NCI-H1930 (cell line): ENCODE measurements around the gene TM9SF2.
"Not testable (repeated sequence)": the region's sequence is repeated elsewhere in the genome, so short reads cannot be mapped to it uniquely, and the experiment has no call there.

ENCODE experiments used
- DNase-seq, 2 experiments: peaks; one replicate each; lab custom pipeline; 2025; lab: John Stamatoyannopoulos, UW

TM9SF2 gene

GRCh38 chr13:99501184-99501847, at the start of gene TM9SF2:
TM9SF2 (plus strand) TSS chr13:99501472; CDS start chr13:99501607, 135 bp downstream.
- DNase-seq = peak; percentile 93 to 99

GRCh38 chr13:99454518-99455183, 46.6 kb upstream of the TM9SF2 start:
- DNase-seq = no peak

GRCh38 chr13:99459099-99459850, 42.0 kb upstream of the TM9SF2 start:
- no peak for DNase-seq

- DNase-seq = not testable (repeated sequence)
Observed at GRCh38 chr13:99460802-99461201, 40.5 kb upstream of the TM9SF2 start.

GRCh38 chr13:99463646-99464397, 37.5 kb upstream of the TM9SF2 start:
- DNase-seq = no peak

- no peak for DNase-seq
Observed at GRCh38 chr13:99464441-99464949, 36.8 kb upstream of the TM9SF2 start.

- DNase-seq = no peak
Observed at GRCh38 chr13:99465454-99465853, 35.8 kb upstream of the TM9SF2 start.

GRCh38 chr13:99467764-99468163, 33.5 kb upstream of the TM9SF2 start:
- DNase-seq = no peak

GRCh38 chr13:99469041-99469440, 32.2 kb upstream of the TM9SF2 start:
- no peak for DNase-seq

GRCh38 chr13:99470027-99470426, 31.2 kb upstream of the TM9SF2 start:
- DNase-seq = no peak

GRCh38 chr13:99471221-99472121, 29.8 kb upstream of the TM9SF2 start:
- no peak for DNase-seq

GRCh38 chr13:99472122-99472440, 29.2 kb upstream of the TM9SF2 start:
- no peak for DNase-seq

- no peak for DNase-seq
Observed at GRCh38 chr13:99473515-99473914, 27.8 kb upstream of the TM9SF2 start.

- DNase-seq = no peak
Observed at GRCh38 chr13:99476648-99477047, 24.6 kb upstream of the TM9SF2 start.

GRCh38 chr13:99477493-99477892, 23.8 kb upstream of the TM9SF2 start:
- no peak for DNase-seq

GRCh38 chr13:99481366-99481765, 19.9 kb upstream of the TM9SF2 start:
- no peak for DNase-seq

GRCh38 chr13:99484473-99484872, 16.8 kb upstream of the TM9SF2 start:
- DNase-seq = no peak

GRCh38 chr13:99486996-99487395, 14.3 kb upstream of the TM9SF2 start:
- no peak for DNase-seq

- DNase-seq = no peak
Observed at GRCh38 chr13:99489028-99489427, 12.2 kb upstream of the TM9SF2 start.

- DNase-seq = not testable (repeated sequence)
Observed at GRCh38 chr13:99491750-99492149, 9.5 kb upstream of the TM9SF2 start.
